ENCODE data around the gene FRMPD2. TPM values are rescaled to one million over a fixed set of nuclear protein-coding genes. Genes with fewer than 3 reads are reported as not detected.

FRMPD2 gene
- total and polyA plus RNA-seq, 12 donors = under 0.01 to 0.55 TPM; not detected in 10

GRCh38 chr10:48302515-48303476 lies 28.3 kb upstream of the FRMPD2 start:
- no peak for TF ChIP-seq CTCF (IDR thresholded peaks at IDR 0.05)
- no peak for TF ChIP-seq POLR2A (IDR thresholded peaks at IDR 0.05)
- intact Hi-C loops (cut with DNase I) = no loop called here
- Histone ChIP-seq H3K4me1 (replicated peaks in 1 of 2) (peaks cover 4 to 10% of the 10 kb centered on the region in 2 donors), H3K4me3 (no peak overlapping the region), H3K27ac (no peak overlapping the region), H3K36me3 (replicated peaks in 1 of 2) (no peaks in the 10 kb centered on the region), H3K27me3 (no peaks in the 10 kb centered on the region), H3K9me3 (replicated peaks in 1 of 3) (no peaks in the 10 kb centered on the region)
- no peak for DNase-seq
- WGBS, 4 donors = 86 to 88% (median 87%) methylated on average over 8 of the region's 8 CpGs

- H3K4me1 ChIP-seq (replicated peaks in 1 of 2) = no peaks in the 10 kb centered on the region
- H3K36me3 ChIP-seq (replicated peaks in 1 of 2) = no peaks in the 10 kb centered on the region
- TF ChIP-seq POLR2A (IDR thresholded peaks at IDR 0.05) (no peak), CTCF (IDR thresholded peaks at IDR 0.05) (no peak)
- H3K27ac ChIP-seq = no peak overlapping the region
- no peak for DNase-seq
- H3K27me3 ChIP-seq = no peaks in the 10 kb centered on the region
- H3K4me3 ChIP-seq = no peak overlapping the region
- 81 to 94% (median 84%) methylated on average over 2 of the region's 2 CpGs for WGBS, 4 donors
- intact Hi-C loops (cut with DNase I) = no loop called here
- no peaks in the 10 kb centered on the region for H3K9me3 ChIP-seq (replicated peaks in 1 of 3)
Measured at GRCh38 chr10:48300556-48300955, 26.1 kb upstream of the FRMPD2 start.

- no peaks in the 10 kb centered on the region for H3K9me3 ChIP-seq (replicated peaks in 1 of 3)
- H3K27me3 ChIP-seq = no peaks in the 10 kb centered on the region
- H3K4me1 ChIP-seq (replicated peaks in 1 of 2) = no peaks in the 10 kb centered on the region
- no peak for DNase-seq
- H3K36me3 ChIP-seq (replicated peaks in 1 of 2) = no peaks in the 10 kb centered on the region
- TF ChIP-seq CTCF (IDR thresholded peaks at IDR 0.05) (no peak), POLR2A (IDR thresholded peaks at IDR 0.05) (no peak)
- intact Hi-C loops (cut with DNase I) = no loop called here
- H3K4me3 ChIP-seq = no peak overlapping the region
- 0 to 64% (median 45%) methylated on average over 1 of the region's 1 CpG; no CpG with 5 or more reads in 1 of the 4 donors for WGBS, 4 donors
- H3K27ac ChIP-seq = no peak overlapping the region
Measured at GRCh38 chr10:48299692-48300091, 25.2 kb upstream of the FRMPD2 start.

GRCh38 chr10:48299066-48299465 lies 24.6 kb upstream of the FRMPD2 start:
- 82 to 85% (median 84%) methylated on average over 6 to 7 of the region's 7 CpGs for WGBS, 4 donors
- DNase-seq = no peak
- H3K27ac ChIP-seq = no peak overlapping the region
- no peaks in the 10 kb centered on the region for H3K36me3 ChIP-seq (replicated peaks in 1 of 2)
- no peak overlapping the region for H3K4me3 ChIP-seq
- H3K27me3 ChIP-seq = no peaks in the 10 kb centered on the region
- H3K4me1 ChIP-seq (replicated peaks in 1 of 2) = no peaks in the 10 kb centered on the region
- intact Hi-C loops (cut with DNase I) = no loop called here
- H3K9me3 ChIP-seq (replicated peaks in 1 of 3) = no peaks in the 10 kb centered on the region
- TF ChIP-seq POLR2A (IDR thresholded peaks at IDR 0.05) (no peak), CTCF (IDR thresholded peaks at IDR 0.05) (no peak)

Data from adrenal gland (tissue), 12 donors.